ENCODE results near the gene GADD45A. TPM values are rescaled to one million over a fixed set of nuclear protein-coding genes. Genes with fewer than 3 reads are reported as not detected.
"Not testable (repeated sequence)": the region's sequence is repeated elsewhere in the genome, so short reads cannot be mapped to it uniquely, and the experiment has no call there.

The GADD45A gene
- total RNA-seq, 1 donor from 2014 or later = 162 TPM

DNA sequence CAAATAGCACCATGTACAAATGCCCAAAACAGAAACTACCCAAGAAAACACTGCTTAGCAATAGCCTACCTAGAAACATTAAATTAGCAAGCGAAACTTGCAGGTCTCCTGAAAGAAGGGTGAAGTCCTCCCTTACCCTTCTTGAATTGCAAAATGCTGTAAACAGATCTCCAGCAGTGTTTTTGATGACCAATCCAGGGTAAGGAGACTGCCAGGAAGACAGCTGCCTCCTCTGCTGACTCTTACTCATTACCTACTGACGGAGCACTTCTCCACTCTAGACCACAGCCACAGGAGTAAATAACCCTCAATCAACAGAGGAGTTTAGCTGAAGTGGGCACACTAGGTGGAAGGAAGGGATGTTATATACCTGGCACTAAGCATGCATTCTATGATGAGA, 32.2 kb upstream of the GADD45A start:
- H3K36me3 ChIP-seq (ENCODE audit: insufficient read depth, low read length) = no peaks in the 10 kb centered on the region
- Mint-ChIP-seq H3K27ac (ENCODE audit: unreplicated experiment) (no peak overlapping the region), H3K4me1 (ENCODE audit: low read depth, unreplicated experiment) (peaks cover 8% of the 10 kb centered on the region), H3K36me3 (ENCODE audit: low read depth, unreplicated experiment) (no peaks in the 10 kb centered on the region), H3K9me3 (ENCODE audit: unreplicated experiment) (peaks cover 5% of the 10 kb centered on the region), H3K27me3 (ENCODE audit: low read depth, unreplicated experiment) (peaks cover 7% of the 10 kb centered on the region), H3K4me3 (ENCODE audit: unreplicated experiment) (no peak overlapping the region)
- no peak overlapping the region for H3K4me2 ChIP-seq (ENCODE audit: low read length)
- no peaks in the 10 kb centered on the region for H3K9me3 ChIP-seq (ENCODE audit: insufficient read depth, low read depth, low read length)
- H3K79me2 ChIP-seq (ENCODE audit: insufficient read depth, low read length) = no peaks in the 10 kb centered on the region
- H3K9ac ChIP-seq (ENCODE audit: low read length) = no peak overlapping the region
- H2AFZ ChIP-seq (ENCODE audit: low read depth, low read length) = no peak overlapping the region
- H3K27ac ChIP-seq (ENCODE audit: low read depth, low read length) = no peak overlapping the region
- DNase-seq (ENCODE audit: low read depth) (peak; percentile 77), FAIRE-seq (no peak)
- H3K4me3 ChIP-seq (ENCODE audit: insufficient read depth, low read depth, low read length) = no peak overlapping the region
- no peaks in the 10 kb centered on the region for H4K20me1 ChIP-seq (ENCODE audit: insufficient read depth, low read length)
- TF ChIP-seq, protein P1, sequence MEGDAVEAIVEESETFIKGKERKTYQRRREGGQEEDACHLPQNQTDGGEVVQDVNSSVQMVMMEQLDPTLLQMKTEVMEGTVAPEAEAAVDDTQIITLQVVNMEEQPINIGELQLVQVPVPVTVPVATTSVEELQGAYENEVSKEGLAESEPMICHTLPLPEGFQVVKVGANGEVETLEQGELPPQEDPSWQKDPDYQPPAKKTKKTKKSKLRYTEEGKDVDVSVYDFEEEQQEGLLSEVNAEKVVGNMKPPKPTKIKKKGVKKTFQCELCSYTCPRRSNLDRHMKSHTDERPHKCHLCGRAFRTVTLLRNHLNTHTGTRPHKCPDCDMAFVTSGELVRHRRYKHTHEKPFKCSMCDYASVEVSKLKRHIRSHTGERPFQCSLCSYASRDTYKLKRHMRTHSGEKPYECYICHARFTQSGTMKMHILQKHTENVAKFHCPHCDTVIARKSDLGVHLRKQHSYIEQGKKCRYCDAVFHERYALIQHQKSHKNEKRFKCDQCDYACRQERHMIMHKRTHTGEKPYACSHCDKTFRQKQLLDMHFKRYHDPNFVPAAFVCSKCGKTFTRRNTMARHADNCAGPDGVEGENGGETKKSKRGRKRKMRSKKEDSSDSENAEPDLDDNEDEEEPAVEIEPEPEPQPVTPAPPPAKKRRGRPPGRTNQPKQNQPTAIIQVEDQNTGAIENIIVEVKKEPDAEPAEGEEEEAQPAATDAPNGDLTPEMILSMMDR (IDR thresholded peaks at IDR 0.05; ENCODE audit: insufficient read depth, low read depth, low read length) = no peak
- TF ChIP-seq EZH2 (IDR thresholded peaks at IDR 0.05; ENCODE audit: insufficient read depth, low read length) = no peak
- H3K27me3 ChIP-seq (ENCODE audit: insufficient read depth, low read length) = no peaks in the 10 kb centered on the region
- H3K4me1 ChIP-seq (ENCODE audit: insufficient read depth, low read length) = no peaks in the 10 kb centered on the region

DNA sequence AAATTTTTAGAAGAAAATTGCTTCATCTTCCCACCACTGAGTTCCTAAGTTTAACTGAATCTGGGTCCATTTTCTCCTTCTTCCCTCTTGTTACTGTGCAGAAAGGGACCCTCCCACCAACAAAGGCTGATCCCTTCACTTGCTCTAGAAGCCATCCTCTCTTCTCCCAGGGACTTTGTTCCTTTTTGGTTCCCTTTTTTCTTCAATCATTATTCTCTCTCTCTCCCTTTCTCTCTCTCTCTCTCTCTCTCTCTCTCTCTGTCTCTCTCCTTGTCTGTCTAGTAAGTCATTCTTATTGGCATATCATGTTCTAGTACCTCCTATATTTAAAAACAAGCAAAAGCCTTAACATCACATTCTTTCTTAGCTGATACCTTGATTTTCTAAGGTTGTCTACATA, 31.7 kb upstream of the GADD45A start:
- Histone ChIP-seq H2AFZ (ENCODE audit: low read depth, low read length) (no peak overlapping the region), H3K4me2 (ENCODE audit: low read length) (no peak overlapping the region), H3K4me3 (ENCODE audit: insufficient read depth, low read depth, low read length) (no peak overlapping the region), H3K9ac (ENCODE audit: low read length) (no peak overlapping the region), H3K9me3 (ENCODE audit: insufficient read depth, low read depth, low read length) (no peaks in the 10 kb centered on the region), H3K4me1 (ENCODE audit: insufficient read depth, low read length) (no peaks in the 10 kb centered on the region), H3K36me3 (ENCODE audit: insufficient read depth, low read length) (no peaks in the 10 kb centered on the region), H3K27me3 (ENCODE audit: insufficient read depth, low read length) (no peaks in the 10 kb centered on the region), H3K79me2 (ENCODE audit: insufficient read depth, low read length) (no peaks in the 10 kb centered on the region), H4K20me1 (ENCODE audit: insufficient read depth, low read length) (no peaks in the 10 kb centered on the region), H3K27ac (ENCODE audit: low read depth, low read length) (no peak overlapping the region)
- Mint-ChIP-seq H3K36me3 (ENCODE audit: low read depth, unreplicated experiment) (no peaks in the 10 kb centered on the region), H3K27me3 (ENCODE audit: low read depth, unreplicated experiment) (peaks cover 7% of the 10 kb centered on the region), H3K4me1 (ENCODE audit: low read depth, unreplicated experiment) (peaks cover 8% of the 10 kb centered on the region), H3K4me3 (ENCODE audit: unreplicated experiment) (no peak overlapping the region), H3K27ac (ENCODE audit: unreplicated experiment) (no peak overlapping the region), H3K9me3 (ENCODE audit: unreplicated experiment) (peaks cover 5% of the 10 kb centered on the region)
- TF ChIP-seq EZH2 (IDR thresholded peaks at IDR 0.05; ENCODE audit: insufficient read depth, low read length) = no peak
- TF ChIP-seq, protein P1 (IDR thresholded peaks at IDR 0.05; ENCODE audit: insufficient read depth, low read depth, low read length) = no peak
- no peak for FAIRE-seq
- no peak for DNase-seq (ENCODE audit: low read depth)

DNA sequence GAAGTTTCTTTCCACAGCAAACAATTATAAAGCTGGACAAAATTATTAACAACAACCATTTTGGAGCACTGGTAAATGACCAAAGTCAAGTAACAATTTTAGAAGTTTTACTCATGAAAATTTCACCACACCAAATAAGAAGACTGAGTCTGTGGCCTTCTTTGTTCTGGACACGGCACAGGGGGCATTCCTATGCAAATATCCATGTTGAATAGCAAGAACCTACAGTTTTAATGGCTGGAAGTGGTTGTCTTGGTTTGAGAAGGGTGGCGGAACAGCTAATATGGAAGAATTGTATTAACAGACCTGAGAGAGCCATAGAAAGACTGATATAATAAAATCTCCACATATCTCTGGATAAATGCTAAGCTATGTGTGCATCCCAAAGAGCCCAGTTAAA, 29.4 kb upstream of the GADD45A start:
- peaks cover 3% of the 10 kb centered on the region for H3K27me3 Mint-ChIP-seq (ENCODE audit: low read depth, unreplicated experiment)
- Histone ChIP-seq H3K4me1 (ENCODE audit: insufficient read depth, low read length) (no peaks in the 10 kb centered on the region), H3K9ac (ENCODE audit: low read length) (no peak overlapping the region), H2AFZ (ENCODE audit: low read depth, low read length) (no peak overlapping the region), H3K27me3 (ENCODE audit: insufficient read depth, low read length) (no peaks in the 10 kb centered on the region), H3K36me3 (ENCODE audit: insufficient read depth, low read length) (no peaks in the 10 kb centered on the region), H3K4me2 (ENCODE audit: low read length) (no peak overlapping the region), H3K27ac (ENCODE audit: low read depth, low read length) (no peak overlapping the region), H4K20me1 (ENCODE audit: insufficient read depth, low read length) (no peaks in the 10 kb centered on the region), H3K4me3 (ENCODE audit: insufficient read depth, low read depth, low read length) (no peak overlapping the region), H3K9me3 (ENCODE audit: insufficient read depth, low read depth, low read length) (no peaks in the 10 kb centered on the region), H3K79me2 (ENCODE audit: insufficient read depth, low read length) (no peaks in the 10 kb centered on the region)
- no peak for FAIRE-seq
- H3K4me1 Mint-ChIP-seq (ENCODE audit: low read depth, unreplicated experiment) = peaks cover 11% of the 10 kb centered on the region
- no peak for TF ChIP-seq EZH2 (IDR thresholded peaks at IDR 0.05; ENCODE audit: insufficient read depth, low read length)
- TF ChIP-seq, protein P1 (IDR thresholded peaks at IDR 0.05; ENCODE audit: insufficient read depth, low read depth, low read length) = no peak
- H3K4me3 Mint-ChIP-seq (ENCODE audit: unreplicated experiment) = no peak overlapping the region
- DNase-seq (ENCODE audit: low read depth) = no peak
- H3K9me3 Mint-ChIP-seq (ENCODE audit: unreplicated experiment) = peaks cover 4% of the 10 kb centered on the region
- H3K27ac Mint-ChIP-seq (ENCODE audit: unreplicated experiment) = no peak overlapping the region
- H3K36me3 Mint-ChIP-seq (ENCODE audit: low read depth, unreplicated experiment) = no peaks in the 10 kb centered on the region

DNA sequence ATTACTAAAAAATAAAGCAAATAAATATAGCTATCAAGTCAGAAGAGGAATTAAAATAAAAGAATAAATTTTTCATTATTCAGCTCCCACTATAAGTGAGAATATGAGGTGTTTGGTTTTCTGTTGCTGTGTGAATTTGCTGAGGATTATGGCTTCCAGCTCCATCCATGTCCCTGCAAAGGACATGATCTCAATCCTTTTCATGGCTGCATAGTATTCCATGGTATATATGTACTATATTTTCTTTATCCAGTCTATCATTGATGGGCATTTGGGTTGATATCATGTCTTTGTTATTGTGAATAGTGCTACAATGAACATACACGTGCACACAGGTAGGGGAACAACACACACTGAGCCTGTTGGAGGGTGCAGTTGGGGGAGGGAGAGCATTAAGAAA, 27.8 kb upstream of the GADD45A start:
- not testable (repeated sequence) for H3K27me3 Mint-ChIP-seq (ENCODE audit: low read depth, unreplicated experiment)
- peaks cover 11% of the 10 kb centered on the region for H3K4me1 Mint-ChIP-seq (ENCODE audit: low read depth, unreplicated experiment)

More for the DNA sequence above, 27.8 kb upstream of the GADD45A start:
- H3K4me3 Mint-ChIP-seq (ENCODE audit: unreplicated experiment); H3K4me3 ChIP-seq (ENCODE audit: insufficient read depth, low read depth, low read length); FAIRE-seq; H3K9me3 Mint-ChIP-seq (ENCODE audit: unreplicated experiment); H2AFZ ChIP-seq (ENCODE audit: low read depth, low read length); H3K4me1 ChIP-seq (ENCODE audit: insufficient read depth, low read length); H3K4me2 ChIP-seq (ENCODE audit: low read length); H3K79me2 ChIP-seq (ENCODE audit: insufficient read depth, low read length); H3K27ac ChIP-seq (ENCODE audit: low read depth, low read length); H3K36me3 Mint-ChIP-seq (ENCODE audit: low read depth, unreplicated experiment); H4K20me1 ChIP-seq (ENCODE audit: insufficient read depth, low read length); H3K27me3 ChIP-seq (ENCODE audit: insufficient read depth, low read length); H3K36me3 ChIP-seq (ENCODE audit: insufficient read depth, low read length); H3K9ac ChIP-seq (ENCODE audit: low read length); DNase-seq (ENCODE audit: low read depth); H3K9me3 ChIP-seq (ENCODE audit: insufficient read depth, low read depth, low read length); H3K27ac Mint-ChIP-seq (ENCODE audit: unreplicated experiment): not testable (repeated sequence)
